ENCODE results near the gene TMEM161A.
"Not testable (repeated sequence)": the region's sequence is repeated elsewhere in the genome, so short reads cannot be mapped to it uniquely, and the experiment has no call there.

TMEM161A gene

DNA sequence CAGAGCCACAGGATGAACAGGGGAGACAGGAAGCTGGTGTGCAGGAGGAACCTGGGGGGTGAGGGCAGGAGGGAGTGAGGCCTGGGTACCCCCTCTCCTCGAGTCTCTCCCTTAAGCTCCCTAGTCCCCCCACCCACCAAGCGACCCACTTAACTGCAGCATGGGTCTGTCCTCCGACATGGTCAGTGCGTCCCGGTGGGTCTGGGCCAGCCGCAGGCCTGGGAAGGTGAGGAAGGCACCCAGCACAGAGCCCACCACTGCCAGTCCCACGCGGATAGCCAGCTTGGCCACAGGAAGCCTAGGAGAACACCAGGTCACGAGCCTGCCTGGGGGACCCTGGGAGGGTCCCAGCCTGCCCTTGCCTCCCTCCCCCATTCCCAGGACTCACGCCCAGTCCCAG lies 16.9 kb downstream of the TMEM161A start:
- DNase-seq (ENCODE audit: low read depth), result no peak

DNA sequence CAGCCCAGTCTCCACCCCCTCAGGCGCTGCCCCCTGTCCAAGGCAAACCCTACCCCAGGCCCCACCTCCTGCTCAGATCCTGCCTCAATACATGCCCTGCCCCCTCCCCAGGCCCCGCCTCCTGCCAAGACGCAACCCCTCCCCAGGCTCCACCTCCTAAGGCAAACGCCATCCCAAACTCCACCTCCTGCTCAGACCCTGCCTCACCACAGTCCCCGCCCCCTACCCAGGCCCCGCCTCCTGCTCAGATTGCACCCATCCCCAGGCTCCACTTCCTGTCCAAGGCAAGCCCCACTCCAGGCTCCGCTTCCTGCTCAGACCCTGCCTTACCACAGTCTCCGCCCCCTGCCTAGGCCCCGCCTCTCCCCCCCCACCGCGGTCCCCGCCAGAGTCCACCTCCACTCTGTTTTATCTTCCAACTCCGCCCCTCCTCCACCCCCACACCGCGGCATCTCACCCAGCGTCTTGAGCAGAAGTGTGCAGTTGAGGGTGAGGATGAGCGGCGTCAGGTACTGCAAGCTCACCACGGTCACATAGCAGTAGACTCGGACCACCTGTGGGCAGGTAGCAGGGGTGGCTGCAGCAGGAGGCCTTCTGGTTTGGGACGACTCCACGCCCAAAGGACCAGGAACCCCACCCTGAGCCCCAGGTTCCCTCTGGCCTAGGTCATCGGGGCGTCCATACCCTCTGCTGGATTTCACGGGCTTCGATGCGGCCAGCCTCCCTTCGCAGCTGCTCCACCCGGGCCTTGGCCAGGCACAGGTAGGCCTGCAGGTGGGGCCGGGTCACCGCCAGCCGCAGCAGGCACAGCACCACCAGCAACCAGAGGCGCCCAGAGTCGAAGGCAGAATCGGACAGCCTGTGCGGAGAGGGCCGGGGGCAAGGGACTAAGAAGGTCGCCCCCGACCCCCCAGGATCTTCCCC lies 17.7 kb downstream of the TMEM161A start:
- DNase-seq (ENCODE audit: low read depth), result no peak

DNA sequence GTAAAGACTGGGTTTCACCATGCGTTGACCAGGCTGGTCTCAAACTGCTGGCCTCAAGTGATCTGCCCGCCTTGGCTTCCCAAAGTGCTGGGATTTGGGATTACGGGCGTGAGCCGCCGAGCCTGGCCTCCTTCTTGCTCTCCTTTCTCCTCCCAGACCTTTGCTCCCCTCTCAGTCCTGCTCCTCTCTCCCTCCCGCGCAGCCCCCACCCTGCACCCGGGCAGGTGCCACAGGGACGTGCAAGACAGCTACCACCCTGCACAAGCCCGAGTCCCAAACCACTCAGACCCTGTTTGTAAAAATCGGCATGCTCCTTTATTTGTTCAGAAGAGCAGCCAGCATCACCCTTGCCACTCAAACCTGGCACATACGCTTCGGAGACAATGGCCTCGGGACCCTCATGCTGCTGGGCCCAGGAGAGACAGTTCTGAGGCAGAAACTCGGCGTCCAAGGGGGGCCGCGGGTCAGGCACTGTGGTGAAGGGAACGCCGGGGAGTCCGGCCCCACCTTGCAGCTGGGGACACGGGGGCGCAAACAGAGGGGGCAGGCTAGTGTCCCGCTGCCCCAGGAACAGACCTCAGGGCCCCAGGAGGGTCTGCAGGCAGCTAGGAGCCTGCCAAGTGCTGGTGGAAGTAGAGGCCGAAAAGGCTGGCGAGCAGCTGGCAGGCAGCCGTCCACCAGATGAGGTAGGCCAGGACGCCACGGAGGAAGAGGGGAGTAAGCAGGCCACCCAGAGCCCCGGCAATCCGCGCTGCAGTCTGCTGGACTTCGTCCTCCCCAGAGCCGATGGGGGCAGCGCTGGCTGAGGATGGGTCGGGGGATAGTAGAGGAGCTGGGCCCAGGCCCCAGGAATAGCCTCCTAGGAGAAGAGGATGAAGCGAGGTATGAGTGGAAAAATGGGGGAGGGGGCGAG lies 18.7 kb downstream of the TMEM161A start:
- DNase-seq (ENCODE audit: low read depth), result no peak

DNA sequence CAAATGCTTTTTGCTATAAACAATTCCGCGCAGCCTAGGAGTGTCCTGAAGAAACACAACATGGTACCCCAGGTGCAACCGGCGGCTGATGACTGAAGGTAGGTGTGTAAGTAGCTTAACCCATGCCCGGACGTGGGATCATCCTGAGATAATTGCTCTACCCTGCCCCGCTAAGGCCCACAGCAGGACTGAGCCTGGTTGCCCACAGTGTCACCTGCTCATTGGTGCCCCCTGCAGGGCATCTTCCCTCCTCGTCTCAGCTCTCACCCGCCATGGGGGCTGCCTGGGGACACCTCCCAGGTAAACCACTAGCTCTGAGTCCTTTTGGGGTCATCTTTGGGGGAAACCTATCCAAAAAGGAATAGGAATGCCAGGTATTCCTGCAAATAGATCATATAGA lies 22.3 kb downstream of the TMEM161A start:
- DNase-seq (ENCODE audit: low read depth), result no peak

DNA sequence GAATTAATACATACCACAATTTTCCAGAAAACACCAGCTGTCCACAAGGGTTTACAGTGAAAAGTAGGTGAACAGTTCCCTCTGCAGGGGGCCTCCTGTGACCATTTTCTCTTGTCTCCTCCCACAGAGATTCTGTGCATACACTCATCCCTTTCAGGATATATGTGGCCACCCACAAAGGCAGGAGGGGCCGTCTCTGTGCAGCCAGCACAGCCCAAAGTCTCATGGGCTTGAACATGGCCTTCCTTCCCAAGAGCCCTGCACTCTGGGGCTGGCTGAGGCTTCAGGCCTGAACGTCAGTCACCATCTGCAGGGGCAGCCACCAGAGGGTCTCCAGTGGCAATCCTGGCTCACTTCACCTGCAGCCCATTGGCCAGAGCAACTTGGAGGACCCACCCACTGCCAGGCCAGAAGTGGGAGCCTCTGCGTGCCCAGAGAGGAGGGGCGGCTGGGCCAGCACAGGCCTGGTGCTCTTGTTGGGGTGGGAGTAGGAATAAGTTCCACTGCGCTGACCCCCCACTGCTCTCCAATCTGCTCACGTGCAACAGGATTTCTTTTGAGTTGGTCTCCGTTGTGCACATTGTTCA lies 25.1 kb downstream of the TMEM161A start:
- DNase-seq (ENCODE audit: low read depth), result no peak

DNA sequence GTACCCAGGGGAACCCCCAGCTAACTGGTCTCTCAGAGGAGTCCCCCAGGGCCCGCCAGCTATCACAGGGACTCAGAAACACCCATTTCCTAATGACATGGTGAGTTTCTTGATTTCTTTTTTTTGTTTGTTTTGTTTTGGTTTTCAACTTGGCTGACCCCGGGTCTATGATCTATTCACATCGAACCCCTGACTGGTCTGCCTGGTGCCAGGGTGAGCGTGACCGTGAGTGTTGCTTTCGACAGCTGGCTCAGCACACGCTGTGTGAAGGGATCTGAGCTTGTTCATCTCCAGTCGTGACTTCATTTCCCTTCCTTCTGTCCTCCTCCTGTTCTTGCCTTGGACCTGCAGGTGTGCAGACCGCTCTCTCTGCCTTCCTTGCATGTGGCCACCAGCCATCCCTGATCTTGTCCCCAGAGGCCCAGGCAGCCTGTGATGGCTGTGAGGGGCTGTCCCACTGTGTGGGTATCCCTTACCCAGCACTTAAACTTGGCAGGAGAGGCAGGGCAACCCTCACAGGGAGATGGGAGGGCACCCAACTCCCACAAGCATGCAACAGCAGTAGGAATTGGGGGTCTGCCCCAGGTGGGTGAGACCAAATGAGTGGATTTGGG lies 26.2 kb downstream of the TMEM161A start:
- DNase-seq (ENCODE audit: low read depth), result no peak

DNA sequence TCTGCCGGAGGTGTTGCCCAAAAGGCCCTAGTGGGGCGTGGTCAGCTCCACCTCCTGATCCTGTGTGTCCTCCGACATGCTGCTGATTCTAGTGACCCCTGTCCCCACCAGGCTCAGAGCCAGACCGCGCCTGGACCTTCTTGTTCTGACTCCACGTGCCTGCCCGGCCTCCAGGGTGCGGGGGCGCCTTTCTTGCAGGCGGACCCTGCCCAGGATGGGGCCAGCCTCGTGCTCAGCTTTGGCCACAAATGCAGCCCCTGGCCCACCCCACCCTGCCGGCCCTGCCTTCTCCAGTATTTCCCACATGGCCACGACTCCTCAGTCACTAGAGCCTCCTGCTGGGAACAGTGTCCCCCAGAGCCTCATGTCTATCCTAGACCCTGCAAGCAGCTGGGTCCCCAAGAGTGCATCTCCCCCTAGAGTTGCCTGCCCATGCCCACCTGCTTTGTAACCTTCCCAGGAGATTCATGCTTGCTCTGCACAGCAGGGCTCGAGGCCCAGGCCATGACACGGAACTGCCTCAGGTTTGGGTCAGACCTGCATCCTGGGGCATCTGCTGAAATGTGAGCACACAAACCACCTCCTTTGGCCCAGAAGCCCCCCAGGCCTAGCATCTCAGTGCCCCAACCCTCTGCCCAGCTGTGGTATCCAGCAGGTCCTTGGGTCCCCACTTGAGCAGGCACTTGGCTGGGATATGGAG lies 27.0 kb downstream of the TMEM161A start:
- no peak for DNase-seq (ENCODE audit: low read depth)

DNA sequence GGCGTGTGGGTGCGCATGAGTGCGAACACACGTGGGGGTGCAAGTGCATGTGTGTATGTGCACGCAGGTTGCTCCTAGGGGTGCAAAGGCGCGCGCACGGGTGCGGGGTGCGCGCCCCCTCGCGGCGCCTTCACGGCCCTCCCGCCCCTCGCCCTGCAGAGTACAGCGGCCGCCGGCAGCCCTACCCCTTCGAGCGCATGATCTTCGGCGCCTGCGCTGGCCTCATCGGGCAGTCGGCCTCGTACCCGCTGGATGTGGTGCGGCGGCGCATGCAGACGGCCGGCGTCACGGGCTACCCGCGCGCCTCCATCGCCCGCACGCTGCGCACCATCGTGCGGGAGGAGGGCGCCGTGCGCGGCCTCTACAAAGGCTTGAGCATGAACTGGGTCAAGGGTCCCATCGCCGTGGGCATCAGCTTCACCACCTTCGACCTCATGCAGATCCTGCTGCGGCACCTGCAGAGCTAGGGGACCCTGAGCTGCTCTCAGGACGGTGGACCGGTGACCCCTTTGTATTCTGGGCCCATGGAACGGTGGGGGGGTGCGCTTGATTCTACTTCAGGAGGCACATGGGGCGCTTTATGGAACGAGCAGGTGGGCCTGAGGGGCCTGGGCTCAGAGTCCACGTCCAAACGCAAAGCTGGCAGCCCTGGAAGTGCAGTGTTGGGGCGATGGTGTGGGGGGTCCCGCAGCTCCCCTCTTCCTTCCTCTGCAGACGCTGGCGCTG lies 27.7 kb downstream of the TMEM161A start:
- no peak for DNase-seq (ENCODE audit: low read depth)

DNA sequence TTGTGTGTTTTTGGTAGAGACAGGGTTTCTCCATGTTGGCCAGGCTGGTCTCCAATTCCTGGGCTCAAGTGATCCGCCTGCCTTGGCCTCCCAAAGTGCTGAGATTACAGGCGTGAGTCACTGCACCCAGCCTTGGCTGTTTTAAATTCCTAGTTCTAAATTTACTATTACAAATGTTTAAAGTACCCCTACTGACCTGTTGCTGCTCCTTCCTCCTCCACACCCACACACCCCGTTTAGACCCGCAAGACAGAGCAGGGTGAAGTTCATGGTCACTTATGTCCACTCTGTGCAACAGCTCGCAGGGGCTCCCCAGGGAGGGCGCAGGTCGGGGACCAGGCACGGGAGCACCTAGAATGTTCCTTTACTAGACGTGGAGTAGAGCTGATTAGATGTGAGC lies 28.7 kb downstream of the TMEM161A start:
- no peak for DNase-seq (ENCODE audit: low read depth)

DNA sequence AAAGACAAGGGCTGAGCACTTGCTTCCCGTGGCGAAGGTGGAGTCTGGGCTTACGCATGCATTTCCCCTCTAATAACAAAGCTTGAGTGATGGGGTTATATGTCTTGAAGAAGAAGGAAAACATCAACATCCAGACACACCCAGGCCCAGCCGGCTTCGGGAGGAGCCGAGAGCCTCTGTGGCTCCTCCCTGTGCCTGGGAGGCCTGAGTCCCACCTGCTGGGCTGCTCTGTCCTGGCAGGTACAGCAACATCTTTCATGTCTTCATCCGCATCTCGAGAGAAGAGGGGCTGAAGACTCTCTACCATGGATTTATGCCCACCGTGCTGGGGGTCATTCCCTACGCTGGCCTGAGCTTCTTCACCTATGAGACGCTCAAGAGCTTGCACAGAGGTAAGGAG lies 30.6 kb downstream of the TMEM161A start:
- no peak for DNase-seq (ENCODE audit: low read depth)

DNA sequence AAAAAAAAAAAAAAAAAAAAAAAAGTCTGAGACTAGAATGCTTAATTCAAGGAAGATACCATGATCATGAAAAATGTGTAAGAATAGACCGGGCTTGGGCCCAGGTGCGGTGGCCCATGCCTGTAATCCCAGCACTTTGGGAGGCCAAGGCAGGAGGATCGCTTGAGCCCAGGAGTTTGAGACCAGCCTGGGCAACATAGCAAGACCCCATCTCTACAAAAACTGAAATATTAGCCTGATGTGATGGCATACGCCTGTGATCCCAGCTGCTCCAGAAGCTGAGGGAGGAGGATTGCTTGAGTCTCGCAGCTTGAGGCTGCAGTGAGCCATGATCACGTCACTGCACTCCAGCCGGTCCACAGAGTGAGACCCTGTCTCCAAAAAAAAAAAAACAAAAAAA lies 31.3 kb downstream of the TMEM161A start:
- not testable (repeated sequence) for DNase-seq (ENCODE audit: low read depth)

DNA sequence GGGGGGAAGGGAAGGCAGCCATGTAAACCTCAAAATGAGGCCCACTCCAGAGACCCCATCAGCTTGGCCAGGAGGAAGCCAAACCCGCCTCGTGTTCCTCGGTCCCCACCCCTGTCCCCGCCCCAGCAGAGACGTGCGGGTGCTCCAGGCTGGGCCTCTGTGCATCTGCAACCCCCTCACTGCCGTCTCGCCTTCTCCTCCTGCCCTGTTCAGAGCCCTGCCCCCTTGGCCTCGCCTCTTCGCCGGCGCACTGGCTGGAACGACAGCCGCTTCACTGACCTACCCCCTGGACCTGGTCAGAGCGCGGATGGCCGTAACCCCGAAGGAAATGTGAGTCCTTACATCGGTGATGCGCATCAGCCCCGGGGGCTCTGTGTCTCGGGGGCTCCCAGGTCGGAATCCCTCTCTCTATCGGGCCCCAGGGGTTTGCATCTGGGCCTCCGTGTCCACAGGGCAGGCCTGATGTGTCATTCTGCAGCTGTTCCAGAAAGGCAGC lies 32.2 kb downstream of the TMEM161A start:
- DNase-seq (ENCODE audit: low read depth), result no peak

DNA sequence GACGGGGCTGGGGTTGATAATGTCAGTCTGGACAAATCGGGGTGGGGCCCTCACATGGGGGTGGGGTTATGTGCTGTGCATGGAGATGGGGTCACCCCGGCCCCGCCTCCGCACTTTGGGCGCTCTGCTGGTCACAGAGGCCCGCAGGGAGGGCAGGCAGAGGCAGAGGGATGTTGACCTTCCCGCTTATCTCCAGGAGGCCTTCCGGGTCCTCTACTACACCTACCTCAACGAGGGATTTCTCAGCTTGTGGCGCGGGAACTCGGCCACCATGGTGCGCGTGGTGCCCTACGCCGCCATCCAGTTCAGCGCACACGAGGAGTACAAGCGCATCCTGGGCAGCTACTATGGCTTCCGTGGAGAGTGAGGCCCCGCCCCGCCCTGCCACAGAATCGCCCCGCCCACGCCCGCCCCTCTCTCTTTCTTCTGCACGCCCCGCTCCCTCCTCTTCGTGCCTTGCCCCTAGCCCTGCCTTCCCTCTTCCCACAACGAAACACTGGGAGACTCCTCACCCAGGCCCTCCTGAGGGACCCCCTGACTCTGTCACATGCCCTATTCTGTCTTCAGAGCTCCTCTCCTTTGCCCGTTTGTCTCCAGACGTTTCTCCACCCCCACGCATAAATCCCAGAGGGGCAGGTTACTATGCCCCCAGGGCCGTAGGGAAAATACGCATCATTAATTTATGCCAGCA lies 32.8 kb downstream of the TMEM161A start:
- DNase-seq (ENCODE audit: low read depth), result no peak

DNA sequence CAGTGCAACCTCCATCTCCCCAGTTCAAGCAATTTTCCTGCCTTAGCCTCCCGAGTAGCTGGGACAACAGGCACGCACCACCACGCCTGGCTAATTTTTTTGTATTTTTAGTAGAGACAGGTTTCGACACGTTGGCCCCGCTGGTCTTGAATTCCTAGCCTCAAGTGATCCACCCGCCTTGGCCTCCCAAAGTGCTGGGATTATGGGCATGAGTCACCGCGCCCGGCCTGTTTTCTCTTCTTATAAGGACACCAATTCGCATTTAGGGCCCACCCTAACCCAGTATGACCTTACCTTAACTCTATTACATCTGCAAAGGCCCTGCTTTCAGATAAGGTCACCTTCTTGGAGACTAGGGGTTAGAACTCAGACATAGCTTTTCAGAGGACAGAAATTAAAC lies 35.1 kb downstream of the TMEM161A start:
- no peak for DNase-seq (ENCODE audit: low read depth)

DNA sequence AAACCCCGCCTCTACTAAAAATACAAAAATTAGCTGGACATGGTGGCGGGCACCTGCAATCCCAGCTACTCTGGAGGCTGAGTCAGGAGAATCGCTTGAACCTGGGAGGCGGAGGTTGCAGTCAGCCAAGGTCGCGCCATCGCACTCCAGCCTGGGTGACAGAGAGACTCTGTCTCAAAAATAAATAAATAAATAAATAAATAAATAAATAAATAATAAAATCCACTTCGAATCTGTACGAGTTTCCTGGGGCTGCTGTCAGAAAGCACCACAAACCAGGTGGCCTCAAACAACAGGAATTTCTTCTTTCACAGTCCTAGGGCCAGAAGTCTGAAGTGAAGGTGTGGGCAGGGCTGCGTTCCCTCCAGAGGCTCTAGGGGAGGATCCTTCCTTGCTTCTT lies 35.7 kb downstream of the TMEM161A start:
- DNase-seq (ENCODE audit: low read depth), result not testable (repeated sequence)

DNA sequence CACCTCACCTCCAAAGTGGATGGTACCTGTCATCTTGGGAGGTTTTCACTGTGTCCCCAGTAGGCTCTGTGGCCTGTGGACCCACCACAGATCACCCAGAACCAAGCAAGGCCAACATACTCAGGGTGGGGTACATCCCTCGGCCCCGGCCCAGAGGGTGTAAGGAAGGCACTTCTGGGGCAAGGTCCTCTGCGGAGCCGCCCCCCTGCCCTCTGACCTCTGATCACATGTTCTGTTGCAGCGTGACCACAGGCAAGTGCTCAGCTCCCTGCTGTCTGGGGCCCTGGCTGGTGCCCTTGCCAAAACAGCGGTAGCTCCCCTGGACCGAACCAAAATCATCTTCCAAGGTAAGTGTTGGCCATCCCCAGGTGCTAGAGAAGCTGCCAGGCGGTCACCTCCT lies 36.7 kb downstream of the TMEM161A start:
- no peak for DNase-seq (ENCODE audit: low read depth)

DNA sequence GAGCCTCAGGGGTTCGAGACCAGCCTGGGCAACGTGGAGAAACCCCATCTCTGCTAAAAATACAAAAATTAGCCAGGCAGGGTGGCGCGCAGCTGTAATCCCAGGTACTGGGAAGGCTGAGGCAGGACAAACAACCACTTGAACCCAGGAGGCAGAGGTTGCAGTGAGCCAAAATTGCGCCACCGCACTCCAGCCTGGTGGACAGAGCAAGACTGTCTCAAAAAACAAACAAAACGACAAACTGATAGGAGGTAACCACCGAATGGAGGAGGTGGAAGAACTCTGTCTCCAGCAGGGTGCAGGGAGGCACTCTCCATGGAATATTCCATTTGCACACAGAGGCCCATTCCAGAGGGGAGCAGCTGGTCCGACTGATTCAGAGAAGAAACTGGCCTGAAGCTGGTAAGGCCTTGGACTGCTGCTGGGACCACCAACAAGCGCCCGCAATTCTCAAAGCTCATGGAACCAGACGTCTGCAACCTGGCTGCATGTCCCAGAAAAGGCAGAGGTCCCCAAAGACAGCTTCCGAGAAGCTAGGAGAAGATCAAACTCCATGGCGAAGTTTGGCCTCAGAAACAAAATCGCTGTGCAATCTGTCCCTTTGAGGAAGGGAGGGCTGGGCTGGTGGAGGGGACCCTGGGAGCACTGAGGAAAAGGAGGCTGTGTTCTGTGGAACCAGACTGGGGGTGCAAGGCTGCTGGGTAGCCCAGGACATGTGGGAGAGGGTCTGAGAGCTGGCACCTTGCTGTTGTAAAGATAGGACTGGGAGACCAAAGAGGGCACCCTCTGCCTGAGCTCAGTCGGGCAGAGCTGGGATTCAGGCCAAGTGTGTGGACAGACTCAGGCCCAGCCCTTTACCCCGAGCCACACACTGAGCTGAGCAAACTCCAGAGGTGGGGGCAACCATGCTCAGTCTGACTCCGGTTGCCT lies 39.3 kb downstream of the TMEM161A start:
- DNase-seq (ENCODE audit: low read depth), result no peak

DNA sequence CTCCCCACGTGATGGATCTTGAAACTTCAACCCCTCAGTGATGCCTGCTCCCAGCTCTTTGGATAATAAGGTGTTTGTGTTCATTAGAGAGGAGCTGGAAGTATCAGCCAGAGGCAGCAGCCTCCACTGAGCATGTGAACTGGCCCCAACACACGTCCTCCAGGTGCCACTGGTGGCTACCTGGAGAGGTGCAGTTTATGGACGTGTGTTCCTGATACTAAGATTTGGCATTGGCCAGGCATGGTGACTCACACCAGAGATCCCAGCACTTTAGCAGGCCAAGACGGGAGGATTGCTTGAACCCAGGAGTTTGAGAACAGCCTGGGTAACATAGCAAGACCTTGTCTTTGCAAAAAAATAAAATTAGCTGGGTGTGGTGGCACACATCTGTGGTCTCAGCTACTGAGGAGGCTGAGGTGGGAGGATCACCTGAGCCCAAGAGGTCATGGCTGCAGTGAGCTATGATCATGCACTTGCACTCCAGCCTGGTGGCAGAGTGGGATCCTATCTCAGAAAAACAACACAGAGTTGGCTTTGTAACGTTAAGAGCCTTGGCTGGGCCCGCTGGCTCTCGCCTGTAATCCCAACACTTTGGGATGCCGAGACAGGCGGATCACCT lies 40.1 kb downstream of the TMEM161A start:
- no peak for DNase-seq (ENCODE audit: low read depth)
